Stimulated activated naive CD4-positive, alpha-beta T cell (primary cell): ENCODE measurements around the gene KATNB1.

Experiments used
- DNase-seq, 6 experiments: peaks; one replicate each; lab custom pipeline; 2025; lab: John Stamatoyannopoulos, UW

KATNB1 gene

DNA sequence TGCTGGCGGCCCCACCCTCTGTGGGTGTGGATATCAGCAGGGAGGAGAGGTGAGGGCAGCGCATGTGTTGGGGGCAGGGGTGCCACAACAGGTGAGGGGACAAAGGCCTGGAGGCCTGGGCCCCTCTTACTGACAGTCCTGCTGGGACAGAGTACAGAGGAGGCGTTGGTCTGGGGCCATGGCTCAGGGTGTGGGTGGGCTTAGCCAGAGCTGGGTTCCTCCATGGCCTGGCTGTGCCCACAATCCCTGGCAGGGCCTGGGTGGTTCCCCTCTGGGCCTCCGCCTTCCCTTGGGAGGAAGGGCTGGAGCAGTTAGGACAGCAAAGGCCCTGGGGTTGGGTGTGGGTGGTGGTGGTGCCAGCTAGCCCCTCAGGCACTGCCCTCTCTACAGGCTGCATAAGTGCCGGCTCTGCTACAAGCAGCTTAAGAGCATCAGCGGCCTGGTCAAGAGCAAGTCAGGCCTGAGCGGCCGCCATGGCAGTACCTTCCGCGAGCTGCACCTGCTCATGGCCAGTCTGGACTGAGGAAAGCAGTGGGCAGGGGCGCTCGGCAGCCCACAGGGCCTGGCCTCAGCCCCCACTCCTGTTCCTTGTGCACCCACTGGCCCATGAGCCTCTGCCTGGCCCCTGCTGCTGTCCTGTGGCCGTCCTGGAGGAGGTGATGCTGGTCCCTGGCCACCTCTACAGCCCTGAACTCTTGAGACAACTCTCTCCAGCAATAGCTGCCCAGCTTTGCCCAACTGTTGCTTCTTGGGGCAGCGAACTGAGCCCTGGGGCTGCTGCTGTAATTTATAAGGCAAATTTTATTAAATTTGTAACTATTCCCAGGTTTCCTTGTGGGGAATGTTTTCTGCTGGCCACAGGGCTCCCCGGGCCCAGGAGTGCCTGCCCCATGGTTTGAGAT, 21.1 kb downstream of the KATNB1 start:
- no peak for DNase-seq

DNA sequence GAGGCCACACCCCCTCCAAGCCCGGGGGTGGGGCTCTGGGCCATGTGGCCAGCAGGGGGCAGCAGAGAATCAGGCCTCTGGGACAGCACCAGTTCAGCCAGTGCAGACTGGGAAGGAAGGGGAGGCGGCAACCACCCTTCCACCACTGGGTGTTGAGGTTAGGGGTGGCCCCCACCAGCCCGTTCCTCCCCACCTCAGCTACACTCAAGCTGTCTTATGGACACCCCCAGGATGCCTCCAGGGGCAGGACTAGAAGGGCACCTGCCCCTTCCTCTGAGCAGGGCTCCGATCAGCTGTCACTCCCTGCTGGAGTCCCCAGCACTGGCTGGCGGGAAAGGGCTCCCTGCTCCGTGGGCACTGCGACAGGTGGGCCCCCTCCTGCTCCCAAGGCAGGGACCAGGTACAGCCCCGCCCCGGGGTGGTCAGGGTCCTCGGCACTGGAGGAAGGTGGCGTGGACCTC, 21.8 kb downstream of the KATNB1 start:
- peak; percentile 44 to 86 (median 78) for DNase-seq

DNA sequence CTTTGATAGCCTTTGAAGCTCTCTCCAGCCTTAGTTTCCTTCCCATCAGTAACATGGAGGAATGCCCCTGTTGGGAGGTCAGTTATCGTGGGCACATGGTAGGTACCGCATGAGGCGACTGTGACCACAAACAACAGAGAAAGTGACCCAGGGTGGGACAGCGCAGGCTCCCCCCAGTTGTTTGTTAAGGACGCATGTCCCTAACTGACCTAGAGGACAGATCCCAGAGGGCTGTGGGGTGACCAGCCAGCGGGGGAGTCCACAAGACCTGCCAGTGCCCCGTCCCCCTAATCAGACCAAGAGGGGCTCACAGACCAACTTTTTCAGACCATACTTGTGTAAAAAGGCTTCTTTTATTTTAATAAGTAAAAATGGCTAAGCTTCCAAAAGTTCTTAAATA, 22.3 kb downstream of the KATNB1 start:
- DNase-seq = no peak

DNA sequence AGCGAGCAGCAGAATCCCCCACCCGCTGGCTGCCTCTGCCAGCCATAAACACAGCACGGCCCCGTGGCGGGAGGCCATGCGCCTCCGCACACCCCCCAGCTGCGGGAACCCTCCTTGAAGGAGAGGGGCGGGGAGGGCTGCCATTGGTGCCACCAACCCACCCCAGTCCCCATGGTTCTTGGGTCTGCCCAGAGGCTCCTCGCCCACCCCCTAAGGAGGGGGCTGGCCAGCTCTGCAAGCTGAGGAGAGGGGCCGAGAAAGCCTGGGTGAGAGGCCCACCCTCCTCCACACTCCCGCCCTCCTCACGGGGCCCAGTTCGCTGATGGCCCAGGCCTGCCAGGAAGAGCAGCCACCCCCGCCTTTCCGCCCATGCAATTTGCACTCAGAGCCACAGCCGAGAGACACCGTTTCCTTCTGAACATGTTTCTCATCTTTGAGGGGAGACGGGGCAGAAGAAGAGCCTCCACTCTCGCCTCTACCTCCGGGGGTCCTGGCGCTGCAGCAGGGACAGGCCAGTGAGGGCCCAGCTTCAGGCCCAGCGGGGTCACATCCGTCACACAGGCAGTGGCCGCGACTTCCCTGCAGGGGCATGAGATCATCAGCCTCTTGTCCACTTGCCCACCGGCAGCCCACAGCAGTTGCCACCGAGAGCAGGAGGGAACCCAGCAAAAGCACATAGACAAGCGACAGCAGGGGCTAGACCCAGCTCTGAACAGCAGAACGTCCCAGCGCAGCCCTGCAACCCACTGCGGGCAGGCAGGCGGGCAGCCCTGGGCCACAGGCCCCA, 23.0 kb downstream of the KATNB1 start:
- no peak for DNase-seq

GRCh38 chr16:57759131-57759530, 23.6 kb downstream of the KATNB1 start:
- DNase-seq = no peak

GRCh38 chr16:57759541-57760356, 24.2 kb downstream of the KATNB1 start:
- no peak for DNase-seq

GRCh38 chr16:57760357-57761160, 25.0 kb downstream of the KATNB1 start:
- no peak for DNase-seq

DNA sequence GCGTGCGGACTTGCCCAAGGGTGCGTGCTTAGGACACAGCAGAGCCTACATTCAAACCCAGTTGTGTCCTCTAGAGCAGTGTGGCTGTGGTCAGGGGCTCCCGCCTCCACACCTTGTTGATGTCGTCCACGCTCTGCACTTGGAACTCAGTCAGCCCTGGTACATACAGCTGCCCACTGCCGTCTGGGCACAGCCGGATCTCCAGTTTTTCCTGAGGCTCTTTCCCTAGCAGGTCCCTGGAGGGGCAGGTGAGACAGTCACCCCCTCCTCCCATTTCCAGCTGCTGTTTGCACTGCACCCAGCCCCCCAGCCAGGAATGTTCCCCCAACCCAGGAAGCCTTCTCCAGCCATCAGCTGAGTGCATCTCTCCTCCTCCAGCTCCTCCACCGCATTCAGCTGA, 25.7 kb downstream of the KATNB1 start:
- DNase-seq = no peak

GRCh38 chr16:57761957-57762356, 26.4 kb downstream of the KATNB1 start:
- no peak for DNase-seq

DNA sequence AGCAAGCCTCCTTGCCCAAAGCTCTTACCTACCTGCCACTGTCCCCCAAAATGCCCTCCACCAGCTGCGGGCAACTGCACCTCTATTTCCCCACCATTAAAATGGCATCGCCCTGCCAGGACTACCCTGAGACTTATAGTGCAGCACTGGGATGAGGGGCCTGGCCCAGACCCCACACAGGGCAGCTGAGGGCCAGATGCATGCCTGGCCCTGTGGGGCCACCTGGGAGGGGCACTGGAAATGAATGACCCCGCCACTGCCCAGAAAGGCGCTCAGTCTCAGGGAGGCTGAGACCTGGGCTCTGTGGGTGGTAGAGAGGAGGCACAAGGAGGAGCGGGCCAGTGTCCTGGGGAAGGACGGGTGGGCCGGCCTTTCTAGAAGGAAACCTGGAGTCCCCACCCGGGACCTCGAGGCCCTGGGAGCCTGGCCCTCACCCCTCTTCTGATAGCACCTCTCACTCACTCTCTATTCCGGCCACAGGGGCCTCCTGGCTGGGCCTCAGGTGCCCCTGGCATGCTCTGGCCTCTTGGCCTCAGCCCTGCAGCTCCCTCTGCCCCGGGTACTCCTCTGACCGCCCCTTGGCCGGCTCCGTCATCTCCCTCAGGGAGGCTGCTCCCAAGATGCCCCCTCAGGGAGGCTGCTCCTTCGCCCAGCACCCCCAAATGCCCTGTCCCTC, 26.9 kb downstream of the KATNB1 start:
- DNase-seq = no peak

GRCh38 chr16:57763285-57764005, 27.9 kb downstream of the KATNB1 start:
- DNase-seq = no peak

DNA sequence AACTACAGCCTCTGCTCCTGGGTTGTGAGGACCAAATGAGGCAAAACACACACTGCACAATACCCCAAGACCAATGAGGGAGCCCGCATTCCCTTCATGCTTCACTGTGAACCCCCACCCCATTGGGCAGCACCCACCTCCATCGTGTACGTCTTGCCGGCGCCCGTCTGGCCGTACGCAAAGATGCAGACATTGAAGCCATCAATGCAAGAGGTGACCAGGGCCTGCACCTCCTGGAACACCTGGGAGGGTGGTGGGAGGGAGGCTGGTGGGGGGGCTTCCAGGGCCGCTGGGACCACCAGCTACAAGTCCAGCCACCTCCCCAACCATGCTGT, 28.4 kb downstream of the KATNB1 start:
- no peak for DNase-seq

- DNase-seq = peak in 4 of 6 experiments; percentile 7 to 37 (median 14)
Observed at GRCh38 chr16:57764341-57765159, 29.0 kb downstream of the KATNB1 start.

DNA sequence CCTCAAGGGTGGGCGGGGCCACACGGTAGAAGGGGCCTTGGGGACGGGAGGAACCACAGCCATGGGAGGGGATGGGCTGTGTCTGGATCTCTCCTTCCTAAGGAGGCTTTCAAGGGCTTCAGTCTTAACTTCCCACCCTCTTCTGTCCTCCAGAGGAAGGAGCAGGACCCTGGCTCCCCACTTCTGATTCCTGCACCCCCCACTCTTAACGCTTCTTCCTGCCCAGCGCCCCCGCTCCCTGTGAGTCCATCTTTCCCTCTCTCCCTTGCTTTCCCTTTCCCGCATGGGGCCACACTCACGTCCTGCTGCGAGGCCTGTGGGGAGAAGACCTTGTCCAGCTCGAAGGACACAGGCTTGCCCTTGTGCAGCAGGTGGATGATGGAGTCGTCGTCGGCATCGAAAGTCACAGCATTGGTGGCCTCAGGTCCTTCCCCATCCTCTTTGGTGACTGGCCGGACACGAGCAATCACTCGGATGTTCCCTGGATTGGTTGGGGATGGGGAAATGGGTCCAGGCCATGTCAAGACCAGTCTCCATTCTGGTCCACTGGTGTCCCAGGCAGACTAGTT, 29.7 kb downstream of the KATNB1 start:
- no peak for DNase-seq

GRCh38 chr16:57766714-57767348, 31.3 kb downstream of the KATNB1 start:
- DNase-seq = no peak

DNA sequence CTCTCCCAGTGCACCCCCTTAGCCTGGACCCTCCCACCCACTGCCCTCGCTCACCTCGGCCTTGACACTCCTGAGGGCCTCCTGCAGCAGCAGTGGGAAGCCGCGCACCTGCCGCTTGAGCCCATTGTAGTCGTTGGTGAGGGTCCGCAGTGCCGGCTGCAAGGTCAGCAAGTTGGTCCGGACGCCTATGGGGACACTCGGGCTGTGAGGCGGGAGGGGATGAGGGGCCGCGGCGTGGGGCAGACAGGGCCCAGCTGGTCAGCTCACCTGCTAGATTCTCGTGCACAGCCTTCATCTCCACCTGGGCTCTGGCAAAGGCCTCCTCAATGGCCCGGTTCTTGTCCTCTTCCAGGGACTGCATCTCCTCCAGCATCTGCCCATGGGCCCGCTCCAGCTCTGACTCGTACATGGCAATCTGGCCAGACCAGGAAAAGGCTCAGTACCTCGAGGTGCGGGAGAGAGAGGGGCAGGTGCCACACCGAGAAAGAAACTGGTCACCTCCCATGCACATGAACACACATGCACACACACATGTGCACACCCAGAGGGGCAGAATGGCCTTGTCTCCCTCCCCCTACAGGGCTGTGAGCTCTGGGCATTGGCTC, 34.1 kb downstream of the KATNB1 start:
- DNase-seq = no peak

DNA sequence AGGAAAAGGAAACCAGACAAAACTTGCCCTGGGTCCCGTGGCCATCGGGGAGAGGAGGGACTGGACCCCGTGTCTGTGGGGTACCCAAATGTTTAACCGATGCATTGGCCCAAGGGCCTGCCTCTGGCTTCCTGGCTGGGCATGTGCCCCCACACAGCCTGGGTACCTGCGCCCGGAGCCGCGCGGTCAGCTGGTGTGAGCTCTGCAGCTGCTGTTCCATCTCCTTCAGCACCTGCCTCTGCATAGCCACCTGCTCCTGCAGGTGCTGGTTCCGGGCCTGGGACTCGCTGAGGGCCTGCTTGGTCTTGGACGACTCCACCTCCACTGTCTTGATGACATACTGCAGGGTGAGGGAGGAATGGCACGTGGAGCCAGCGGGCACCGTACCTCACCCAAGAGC, 34.8 kb downstream of the KATNB1 start:
- no peak for DNase-seq
